ENCODE results near the gene MRPL27. TPM values are rescaled to one million over a fixed set of nuclear protein-coding genes. Genes with fewer than 3 reads are reported as not detected.

MRPL27 gene
- total RNA-seq, 4 donors from 2014 or later = 16.4 to 72.1 (median 45.8) TPM

- H3K36me3 ChIP-seq = no peaks in the 10 kb centered on the region
- TF ChIP-seq CTCF (IDR thresholded peaks at IDR 0.05) (no peak), POLR2A (IDR thresholded peaks at IDR 0.05) (no peak)
- no peak overlapping the region for H3K4me3 ChIP-seq
- peaks cover 0 to 11% of the 10 kb centered on the region in 2 donors for H3K4me1 ChIP-seq
- no peaks in the 10 kb centered on the region for H3K27me3 ChIP-seq
- no peaks in the 10 kb centered on the region for H3K9me3 ChIP-seq
- H3K27ac ChIP-seq = no peak overlapping the region
- intact Hi-C loops (cut with DNase I; ENCODE audit: low total_unique reads) = no loop called here
- no peak for DNase-seq
Observed at GRCh38 chr17:50348522-50349242, 24.3 kb downstream of the MRPL27 start.

GRCh38 chr17:50347894-50348291, 25.1 kb downstream of the MRPL27 start:
- H3K36me3 ChIP-seq = no peaks in the 10 kb centered on the region
- no peak for TF ChIP-seq CTCF (IDR thresholded peaks at IDR 0.05)
- no peak for TF ChIP-seq POLR2A (IDR thresholded peaks at IDR 0.05)
- peaks cover 0 to 11% of the 10 kb centered on the region in 2 donors for H3K4me1 ChIP-seq
- DNase-seq = no peak
- no peak overlapping the region for H3K27ac ChIP-seq
- H3K9me3 ChIP-seq = no peaks in the 10 kb centered on the region
- intact Hi-C loops (cut with DNase I; ENCODE audit: low total_unique reads) = no loop called here
- H3K27me3 ChIP-seq = no peaks in the 10 kb centered on the region
- no peak overlapping the region for H3K4me3 ChIP-seq

DNA sequence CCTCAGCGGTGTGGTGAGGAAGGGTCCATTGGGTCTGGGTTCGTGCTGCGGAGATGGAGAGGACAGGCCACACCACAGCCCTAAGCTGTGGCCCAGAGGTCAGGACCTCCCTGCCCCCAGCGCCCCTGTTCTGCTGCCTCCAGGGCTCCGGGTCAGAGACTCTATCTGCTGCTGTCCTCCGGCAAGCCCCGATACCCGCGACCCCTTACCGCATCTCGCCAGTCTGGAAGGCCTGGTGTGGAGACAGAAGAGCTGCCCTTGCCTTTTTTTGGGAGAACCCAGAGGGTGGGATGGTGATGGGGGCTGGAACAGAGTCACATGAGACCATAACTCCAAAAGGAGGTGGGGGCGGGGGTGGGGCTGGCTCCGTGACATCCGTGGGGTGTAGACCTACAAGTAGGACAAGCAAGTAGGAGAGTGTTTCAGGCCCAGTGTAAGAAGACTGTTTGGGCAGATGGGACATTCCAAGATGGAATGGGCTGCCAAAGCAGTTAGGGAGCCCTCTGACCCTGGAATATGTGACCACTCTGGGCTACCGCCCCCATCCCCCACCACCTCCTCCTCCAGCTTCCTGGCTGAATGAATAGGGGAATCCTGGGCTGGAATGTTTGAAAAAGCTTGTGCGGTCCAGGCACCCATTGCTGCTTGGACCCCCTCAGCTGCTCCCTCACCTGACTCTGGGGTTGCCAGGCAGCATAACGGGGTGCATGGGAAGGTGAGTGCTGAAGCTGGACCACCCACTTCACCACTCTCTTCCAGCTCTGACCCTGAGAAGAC, 25.7 kb downstream of the MRPL27 start:
- H3K36me3 ChIP-seq = no peaks in the 10 kb centered on the region
- H3K27me3 ChIP-seq = no peaks in the 10 kb centered on the region
- intact Hi-C loops (cut with DNase I; ENCODE audit: low total_unique reads) = no loop called here
- H3K4me3 ChIP-seq = peak overlapping the region; percentile 87 to 90
- peak overlapping the region; percentile 76 to 78 for H3K27ac ChIP-seq
- no peaks in the 10 kb centered on the region for H3K9me3 ChIP-seq
- TF ChIP-seq POLR2A (IDR thresholded peaks at IDR 0.05) (no peak), CTCF (IDR thresholded peaks at IDR 0.05) (no peak)
- DNase-seq = no peak
- H3K4me1 ChIP-seq = peaks cover 0 to 11% of the 10 kb centered on the region in 2 donors

DNA sequence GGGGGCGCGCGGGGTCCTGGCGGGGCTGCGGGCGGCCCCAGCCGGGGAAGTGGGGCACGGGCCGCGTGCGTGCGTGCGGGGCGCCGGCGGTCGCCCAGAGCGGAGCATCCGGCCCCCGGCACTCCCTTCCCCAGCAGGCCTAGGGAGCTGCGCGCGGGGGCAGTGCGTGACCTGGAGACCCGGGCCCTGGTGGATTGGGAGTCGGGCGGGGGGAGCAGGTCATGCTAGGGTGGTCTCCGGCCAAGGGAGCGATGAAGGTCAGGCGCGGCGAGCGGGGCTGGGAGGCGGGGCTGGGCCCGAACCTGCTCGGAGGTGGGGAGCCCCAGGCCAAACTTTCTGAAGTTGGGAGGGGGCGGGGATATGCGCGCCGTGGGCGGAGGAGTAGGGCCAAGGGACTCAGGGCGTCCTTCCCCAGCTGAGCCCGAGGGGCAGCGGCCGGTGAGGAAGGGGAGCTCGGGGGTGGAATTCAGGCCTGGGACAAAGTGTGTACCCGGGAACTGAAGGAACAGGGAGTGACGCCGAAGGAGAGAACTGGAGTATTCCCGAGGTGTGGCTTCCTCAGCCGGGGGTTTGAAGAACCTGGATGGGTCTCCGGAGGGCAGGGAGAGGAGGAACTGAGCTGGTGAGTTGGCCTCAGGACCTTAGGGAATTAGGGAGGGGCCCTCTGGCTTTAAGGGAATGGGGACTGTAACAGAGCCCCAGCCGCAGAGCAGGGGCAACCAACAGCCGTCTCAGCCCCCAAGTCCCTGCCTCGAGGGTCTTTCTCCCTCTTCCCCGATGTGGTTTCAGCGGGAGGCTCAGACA, 26.5 kb downstream of the MRPL27 start:
- H3K27ac ChIP-seq = peak overlapping the region; percentile 76 to 78
- TF ChIP-seq CTCF (IDR thresholded peaks at IDR 0.05) (peak in 1 of 4 experiments; percentile 4), POLR2A (IDR thresholded peaks at IDR 0.05) (no peak)
- intact Hi-C loops (cut with DNase I; ENCODE audit: low total_unique reads) = no loop called here
- no peaks in the 10 kb centered on the region for H3K9me3 ChIP-seq
- peaks cover 0 to 11% of the 10 kb centered on the region in 2 donors for H3K4me1 ChIP-seq
- peak overlapping the region; percentile 87 to 90 for H3K4me3 ChIP-seq
- H3K27me3 ChIP-seq = no peaks in the 10 kb centered on the region
- no peaks in the 10 kb centered on the region for H3K36me3 ChIP-seq
- DNase-seq = peak; percentile 46 to 50
